Panc1 (cell line): ENCODE data around the gene RBPMS2. TPM values are rescaled to one million over a fixed set of nuclear protein-coding genes. Genes with fewer than 3 reads are reported as not detected.

Experiments used
- ATAC-seq: fragments of 200-7000 bp; cut with Tn5 transposase; 2 replicates; pipeline ENCODE4 v1.9.1; 2020; ENCODE audit warnings: mild to moderate bottlenecking, moderate library complexity
- Bru-seq: library from RNA; stranded (reverse); fragments of 400-500 nt; gene quantifications from one replicate; lab custom pipeline; 2021; lab: Mats Ljungman, UMichigan
- BruChase-seq, 2 experiments: library from RNA; stranded (reverse); fragments of 400-500 nt; gene quantifications; one replicate each; lab custom pipeline; 2021; lab: Mats Ljungman, UMichigan
- BruUV-seq: library from RNA; stranded (reverse); fragments of 400-500 nt; replicated peaks from 2 replicates; lab custom pipeline; 2021; lab: Mats Ljungman, UMichigan
- CTCF ChIA-PET: fragments of 300-600 bp; sonication (Branson Sonifier 250); formaldehyde crosslinking; loops from one replicate; lab custom pipeline; 2022; ENCODE audit warnings: antibody characterized with exemption; lab: Charles Lee
- POLR2A ChIA-PET: fragments of 300-600 bp; sonication (Branson Sonifier 250); formaldehyde crosslinking; loops from one replicate; lab custom pipeline; 2022; ENCODE audit warnings: antibody characterized with exemption; lab: Charles Lee
- DNase-seq: peaks from one replicate; pipeline ENCODE4 v3.0.0-alpha.2; 2010; ENCODE audit warnings: low read depth, low spot score
- H3K27ac ChIP-seq: 2 replicates; pipeline ENCODE4 v1.5.1; 2011; ENCODE audit warnings: mild to moderate bottlenecking, low read length, inconsistent platforms
- H3K27me3 ChIP-seq: fragments of 200-500 bp; sonication (Bioruptor generic); 2 replicates; pipeline ENCODE4 v1.6.0; 2014; ENCODE audit warnings: low read length, inconsistent platforms; ENCODE audit not compliant: control insufficient read depth, insufficient read depth
- H3K36me3 ChIP-seq: fragments of 200-500 bp; sonication (Bioruptor generic); 2 replicates; pipeline ENCODE4 v1.5.1; 2014; ENCODE audit warnings: inconsistent platforms, mild to moderate bottlenecking, low read length, moderate library complexity; ENCODE audit not compliant: control insufficient read depth, insufficient read depth
- H3K4me1 ChIP-seq: 2 replicates; pipeline ENCODE4 v1.5.1; 2011; ENCODE audit warnings: inconsistent platforms, mild to moderate bottlenecking, low read length, moderate library complexity; ENCODE audit not compliant: control insufficient read depth, insufficient read depth
- H3K4me3 ChIP-seq, 2 experiments: 2 replicates each; pipeline ENCODE4 v1.5.1; 2011 to 2012; ENCODE audit warnings: low read depth in 2 of 2, low read length in 2 of 2, mild to moderate bottlenecking in 2 of 2, inconsistent platforms in 1 of 2, moderate library complexity in 1 of 2
- H3K9me3 ChIP-seq: fragments of 200-500 bp; sonication (Bioruptor generic); 2 replicates; pipeline ENCODE4 v1.5.1; 2014; ENCODE audit warnings: low read depth, mild to moderate bottlenecking, inconsistent platforms, low read length, moderate library complexity; ENCODE audit not compliant: control insufficient read depth, insufficient read depth
- CTCF ChIP-seq: fragments of 450-650 bp; IDR thresholded peaks from 2 replicates; pipeline ENCODE4 v1.5.1; 2017; ENCODE audit warnings: mild to moderate bottlenecking
- POLR2AphosphoS5 ChIP-seq: IDR thresholded peaks from 2 replicates; pipeline ENCODE4 v1.6.1; 2012; ENCODE audit warnings: mild to moderate bottlenecking, low read depth, low read length, moderate library complexity
- REST ChIP-seq, 2 experiments: IDR thresholded peaks; 2 replicates each; pipeline ENCODE4 v1.6.1; 2011 to 2012; ENCODE audit warnings: low read depth in 2 of 2, control low read depth in 1 of 2, low read length in 1 of 2, mild to moderate bottlenecking in 1 of 2, moderate library complexity in 1 of 2; ENCODE audit not compliant: insufficient read depth in 1 of 2
- SIN3A ChIP-seq: IDR thresholded peaks from 2 replicates; pipeline ENCODE4 v1.6.1; 2012; ENCODE audit warnings: low read depth, mild to moderate bottlenecking, low read length, moderate library complexity, borderline replicate concordance; ENCODE audit not compliant: insufficient read depth
- TCF7L2 ChIP-seq: IDR thresholded peaks from 2 replicates; pipeline ENCODE4 v1.6.1; 2011; ENCODE audit warnings: mild to moderate bottlenecking, low read depth, low read length, inconsistent platforms
- in situ Hi-C: cut with HindIII; loops from 2 replicates; pipeline ENCODE4 v1.10.0; 2016; ENCODE audit warnings: low sequenced_read_pairs, low pct_unique_long_range_greater_than_20kb
- intact Hi-C: fragments of 100-400 bp; cut with micrococcal nuclease; formaldehyde crosslinking; loops from one replicate; pipeline ENCODE4 v1.10.0; 2022; ENCODE audit not compliant: unreplicated experiment
- long read RNA-seq: library from polyadenylated mRNA; unstranded; transcript quantifications from one replicate; pipeline ENCODE4 v2.0.0, GENCODE V29; 2021; ENCODE audit not compliant: unreplicated experiment
- polyA plus RNA-seq: library from polyadenylated mRNA; unstranded; fragments of >200 nt; gene quantifications from one replicate; pipeline ENCODE4 v1.2.1, GENCODE V29; 2012; ENCODE audit warnings: missing spikeins; ENCODE audit not compliant: insufficient read length
- total RNA-seq: library from RNA; stranded (reverse); gene quantifications from one replicate; pipeline ENCODE4 v1.2.1, GENCODE V29; 2021; ENCODE audit not compliant: unreplicated experiment

Gene RBPMS2
- total RNA-seq (33.7 TPM), Bru-seq, nascent RNA (percentile 63 among the genes with signal in this experiment), BruChase-seq, experiment 1, labeled RNA remaining after a 2-hour chase (percentile 69 among the genes with signal in this experiment), BruChase-seq, experiment 2, labeled RNA remaining after a 6-hour chase (percentile 71 among the genes with signal in this experiment)
- 29.8 TPM for polyA plus RNA-seq
- long read RNA-seq, partial matches to known transcripts, result 21 of 26 reads
- long read RNA-seq, other reads (novel, unspliced or antisense), result 1 of 26 reads

GRCh38 chr15:64775551-64776401 lies at the start of gene RBPMS2:
RBPMS2 (minus strand) TSS chr15:64775589; CDS start chr15:64775319, 270 bp downstream.
- POLR2A ChIA-PET, result no interaction called here
- intact Hi-C loops, result no loop called here
- in situ Hi-C loops, result no loop called here
- DNase-seq (no peak), ATAC-seq (peak; percentile 78)
- BruUV-seq, result no TSS peak
- peaks cover 15% of the 10 kb centered on the region for H3K4me1 ChIP-seq
- CTCF ChIA-PET, result no interaction called here
- H3K9me3 ChIP-seq, result no peaks in the 10 kb centered on the region
- peak within 1 kb of the TSS; percentile 55 to 70 for H3K4me3 ChIP-seq
- no peaks in the 10 kb centered on the region for H3K36me3 ChIP-seq
- H3K27ac ChIP-seq, result peak within 1 kb of the TSS; percentile 74
- no peaks in the 10 kb centered on the region for H3K27me3 ChIP-seq
- no peak for TF ChIP-seq SIN3A
- peak; percentile 49; the same call in 1 of the 2 replicates for TF ChIP-seq POLR2AphosphoS5

GRCh38 chr15:64824929-64825430 lies 49.6 kb upstream of the RBPMS2 start:
- ChIA-PET POLR2A (interaction anchor here (0.6 kb wide), 2 partner anchors 10 to 272 kb away, joined by 7 to 15 read pairs; no protein-coding TSS in a partner anchor), CTCF (no interaction called here)
- Histone ChIP-seq H3K27me3 (no peaks in the 10 kb centered on the region), H3K4me1 (peaks cover 6% of the 10 kb centered on the region; the same call in 1 of the 2 replicates), H3K4me3 (peak overlapping the region; percentile 63 to 94), H3K36me3 (no peaks in the 10 kb centered on the region), H3K9me3 (no peaks in the 10 kb centered on the region), H3K27ac (peak overlapping the region; percentile 99)
- intact Hi-C loops (no loop called here), in situ Hi-C loops (no loop called here)
- ATAC-seq, result peak; percentile 18
- TF ChIP-seq POLR2AphosphoS5 (no peak), SIN3A (no peak), REST (IDR thresholded peaks at IDR 0.05; ENCODE audit: insufficient read depth in 1 of 2, low read depth in 2 of 2, low read length in 1 of 2) (no peak), CTCF (no peak), TCF7L2 (no peak)
- no peak for DNase-seq
- BruUV-seq, result TSS peak; percentile 73
